H1 (cell line): ENCODE measurements around the gene CSRNP3. TPM values are rescaled to one million over a fixed set of nuclear protein-coding genes. Genes with fewer than 3 reads are reported as not detected.

Experiments used
- CTCF ChIA-PET: fragments of 300-600 bp; sonication (Branson Sonifier 250); formaldehyde crosslinking; loops from one replicate; lab custom pipeline; 2021; ENCODE audit not compliant: partially characterized antibody; lab: Charles Lee
- POLR2A ChIA-PET: fragments of 300-600 bp; sonication (Branson Sonifier 250); formaldehyde crosslinking; loops from one replicate; lab custom pipeline; 2021; ENCODE audit warnings: inconsistent platforms; ENCODE audit not compliant: partially characterized antibody; lab: Charles Lee
- DNase-seq, 2 experiments: peaks; one replicate each; pipeline versions ENCODE4 v3.0.0 to v3.0.0-alpha.2; 2010 to 2022; ENCODE audit warnings: low spot score in 2 of 2, low read depth in 1 of 2, mixed read lengths in 1 of 2
- FAIRE-seq: peaks from 2 replicates; lab custom pipeline; 2011; peaks lifted over from hg19 to GRCh38; lab: Jason Lieb, UNC
- H2AFZ ChIP-seq: 2 replicates; pipeline ENCODE4 v1.8.1; 2012; ENCODE audit warnings: low read length, inconsistent platforms
- H2AK5ac ChIP-seq: 2 replicates; pipeline ENCODE4 v1.6.1; 2013; ENCODE audit warnings: low read depth, low read length
- H2BK120ac ChIP-seq: replicated peaks from 2 replicates; pipeline ENCODE3; 2013; ENCODE audit warnings: low read depth, low read length, inconsistent platforms
- H2BK12ac ChIP-seq: 2 replicates; pipeline ENCODE4 v1.6.1; 2013; ENCODE audit warnings: low read depth, low read length
- H2BK15ac ChIP-seq: 2 replicates; pipeline ENCODE4 v1.6.1; 2013; ENCODE audit warnings: low read length
- H2BK20ac ChIP-seq: 2 replicates; pipeline ENCODE4 v1.6.1; 2013; ENCODE audit warnings: low read length
- H2BK5ac ChIP-seq: 2 replicates; pipeline ENCODE4 v1.6.1; 2013; ENCODE audit warnings: low read depth, low read length
- H3K14ac ChIP-seq: 2 replicates; pipeline ENCODE4 v1.6.1; 2013; ENCODE audit warnings: inconsistent platforms; ENCODE audit not compliant: insufficient read length
- H3K18ac ChIP-seq: 2 replicates; pipeline ENCODE4 v1.6.1; 2013; ENCODE audit warnings: low read length; ENCODE audit errors: extremely low read depth
- H3K23ac ChIP-seq: 2 replicates; pipeline ENCODE4 v1.6.1; 2013; ENCODE audit warnings: inconsistent platforms; ENCODE audit not compliant: insufficient read length
- H3K23me2 ChIP-seq: 2 replicates; pipeline ENCODE4 v1.6.1; 2013; ENCODE audit warnings: low read depth, low read length
- H3K27ac ChIP-seq: 2 replicates; pipeline ENCODE4 v1.6.1; 2011; ENCODE audit warnings: low read depth, low read length, inconsistent platforms
- H3K27me3 ChIP-seq, 4 experiments: replicated peaks in 1 of 4; 1 replicate in 1 of 4; 2 replicates in 3 of 4; pipeline versions ENCODE4 v1.6.1 to v1.8.1; 2011 to 2013; ENCODE audit warnings: low read length in 3 of 4, mild to moderate bottlenecking in 3 of 4, inconsistent platforms in 2 of 4, mixed read lengths in 2 of 4, moderate library complexity in 1 of 4; ENCODE audit not compliant: control insufficient read depth in 3 of 4, insufficient read depth in 3 of 4; ENCODE audit errors: extremely low read depth in 1 of 4
- H3K36me3 ChIP-seq, 4 experiments: 2 replicates each; pipeline versions ENCODE4 v1.6.1 to v1.8.1; 2011 to 2013; ENCODE audit warnings: mild to moderate bottlenecking in 4 of 4, low read length in 3 of 4, moderate library complexity in 2 of 4, control low read depth in 1 of 4, inconsistent platforms in 1 of 4; ENCODE audit not compliant: insufficient read depth in 4 of 4, control insufficient read depth in 2 of 4
- H3K4ac ChIP-seq: replicated peaks from 2 replicates; pipeline ENCODE3; 2013; ENCODE audit warnings: low read length, low read depth, mixed read lengths, inconsistent platforms; ENCODE audit not compliant: insufficient read length
- H3K4me1 ChIP-seq, 4 experiments: replicated peaks in 1 of 4; 1 replicate in 1 of 4; 2 replicates in 3 of 4; pipeline versions ENCODE4 v1.6.1 to v1.8.1; 2011 to 2013; ENCODE audit warnings: low read length in 3 of 4, inconsistent platforms in 2 of 4, mixed read lengths in 1 of 4; ENCODE audit not compliant: insufficient read depth in 4 of 4, control insufficient read depth in 3 of 4
- H3K4me2 ChIP-seq, 2 experiments: 2 replicates each; pipeline versions ENCODE4 v1.6.1 to v1.8.1; 2011 to 2013; ENCODE audit warnings: low read depth in 2 of 2, low read length in 2 of 2, control low read depth in 1 of 2, inconsistent platforms in 1 of 2, mild to moderate bottlenecking in 1 of 2; ENCODE audit not compliant: insufficient read depth in 1 of 2
- H3K4me3 ChIP-seq, 4 experiments: fragments of 200-600, 300-600 bp in 1 of 4; sonication (generic), shearing (Covaris generic), sonication (Bioruptor Twin) in 1 of 4; 2 replicates each; pipeline versions ENCODE4 v1.5.1 to v1.8.1; 2011 to 2016; ENCODE audit warnings: low read length in 4 of 4, low read depth in 3 of 4, control low read depth in 2 of 4, inconsistent platforms in 2 of 4, mild to moderate bottlenecking in 2 of 4, mixed read lengths in 1 of 4, moderate library complexity in 1 of 4; ENCODE audit not compliant: insufficient read depth in 2 of 4; ENCODE audit errors: extremely low read depth in 1 of 4
- H3K56ac ChIP-seq: replicated peaks from 2 replicates; pipeline ENCODE3; 2013; ENCODE audit warnings: low read depth, mild to moderate bottlenecking, mixed read lengths, low read length, inconsistent platforms; ENCODE audit not compliant: insufficient read length
- H3K79me1 ChIP-seq: 2 replicates; pipeline ENCODE4 v1.6.1; 2013; ENCODE audit warnings: low read depth, low read length, control low read depth
- H3K79me2 ChIP-seq, 2 experiments: 2 replicates each; pipeline versions ENCODE4 v1.6.1 to v1.8.1; 2012 to 2013; ENCODE audit warnings: low read length in 2 of 2, mild to moderate bottlenecking in 2 of 2, inconsistent platforms in 1 of 2; ENCODE audit not compliant: insufficient read depth in 2 of 2, control insufficient read depth in 1 of 2
- H3K9ac ChIP-seq, 4 experiments: replicated peaks in 1 of 4; 1 replicate in 1 of 4; 2 replicates in 3 of 4; pipeline versions ENCODE4 v1.6.1 to v1.8.1; 2011 to 2013; ENCODE audit warnings: low read depth in 3 of 4, low read length in 3 of 4, control low read depth in 2 of 4, mild to moderate bottlenecking in 2 of 4, moderate library complexity in 2 of 4, inconsistent platforms in 1 of 4; ENCODE audit errors: extremely low read depth in 1 of 4
- H3K9me3 ChIP-seq, 2 experiments: 2 replicates each; pipeline versions ENCODE4 v1.6.1 to v1.8.1; 2012 to 2013; ENCODE audit warnings: mild to moderate bottlenecking in 2 of 2, moderate library complexity in 2 of 2, control low read depth in 1 of 2, inconsistent platforms in 1 of 2, low read depth in 1 of 2, low read length in 1 of 2, mixed read lengths in 1 of 2; ENCODE audit not compliant: insufficient read depth in 2 of 2
- H4K20me1 ChIP-seq, 2 experiments: replicated peaks in 1 of 2; 2 replicates each; pipeline versions ENCODE3 to v1.8.1; 2011 to 2013; ENCODE audit warnings: inconsistent platforms in 2 of 2, low read length in 2 of 2, mild to moderate bottlenecking in 1 of 2; ENCODE audit not compliant: insufficient read depth in 2 of 2, control insufficient read depth in 1 of 2
- H4K5ac ChIP-seq: 2 replicates; pipeline ENCODE4 v1.6.1; 2013; ENCODE audit warnings: low read length, low read depth, mixed read lengths, inconsistent platforms; ENCODE audit not compliant: insufficient read length
- H4K8ac ChIP-seq: 2 replicates; pipeline ENCODE4 v1.8.0; 2013; ENCODE audit warnings: mild to moderate bottlenecking, moderate library complexity, low read length, inconsistent platforms; ENCODE audit not compliant: insufficient read depth; ENCODE audit errors: extremely low read depth
- H4K91ac ChIP-seq: replicated peaks from 2 replicates; pipeline ENCODE3; 2013; ENCODE audit warnings: low read length, mixed read lengths, inconsistent platforms; ENCODE audit not compliant: insufficient read length
- ASH2L ChIP-seq: fragments of 200-600, 300-600 bp; sonication (generic); IDR thresholded peaks from one replicate; pipeline ENCODE4 v1.7.1; 2017; ENCODE audit warnings: low read length
- BCL11A ChIP-seq, 2 experiments: IDR thresholded peaks; one replicate each; pipeline ENCODE4 v1.6.1; 2011; ENCODE audit warnings: low read depth in 2 of 2, low read length in 2 of 2, mild to moderate bottlenecking in 2 of 2
- CREB1 ChIP-seq: IDR thresholded peaks from 2 replicates; pipeline ENCODE4 v1.6.1; 2012; ENCODE audit warnings: inconsistent platforms
- FOSL1 ChIP-seq: IDR thresholded peaks from 2 replicates; pipeline ENCODE4 v1.6.1; 2011; ENCODE audit warnings: mild to moderate bottlenecking, low read depth, low read length, moderate library complexity; ENCODE audit not compliant: insufficient read depth
- HDAC6 ChIP-seq: IDR thresholded peaks from one replicate; pipeline ENCODE4 v1.7.1; 2012; ENCODE audit warnings: low read depth, mild to moderate bottlenecking, inconsistent platforms, low read length, moderate library complexity
- NANOG ChIP-seq: IDR thresholded peaks from 2 replicates; pipeline ENCODE4 v1.6.1; 2011; ENCODE audit warnings: low read length, low read depth, mild to moderate bottlenecking, inconsistent platforms; ENCODE audit not compliant: insufficient read depth, poor library complexity, severe bottlenecking
- SAP30 ChIP-seq: fragments of 300-600 bp; sonication (generic); IDR thresholded peaks from 2 replicates; pipeline ENCODE4 v1.7.1; 2012; ENCODE audit warnings: low read length, moderate library complexity, mild to moderate bottlenecking, inconsistent platforms; ENCODE audit not compliant: insufficient read depth, insufficient replicate concordance
- SP1 ChIP-seq: IDR thresholded peaks from 2 replicates; pipeline ENCODE4 v1.6.1; 2011; ENCODE audit warnings: low read depth, low read length
- TAF1 ChIP-seq: IDR thresholded peaks from 2 replicates; pipeline ENCODE4 v1.6.1; 2011; ENCODE audit warnings: mild to moderate bottlenecking, low read depth, low read length
- TBP ChIP-seq: IDR thresholded peaks from 2 replicates; pipeline ENCODE4 v1.6.1; 2011; ENCODE audit warnings: low read depth, low read length, improper control_type of control experiment
- ZNF274 ChIP-seq: IDR thresholded peaks from 2 replicates; pipeline ENCODE4 v1.7.0; 2012; ENCODE audit warnings: low read length, borderline replicate concordance; ENCODE audit errors: extremely low read depth
- polyA plus RNA-seq, 7 experiments: library from polyadenylated mRNA; depleted of rRNA in 3 of 7; stranded (reverse) in 5 of 7; unstranded in 2 of 7; fragments of >200 nt in 5 of 7; fragments of 200-250 nt in 2 of 7; gene quantifications; 1 replicate in 5 of 7; 2 replicates in 1 of 7; 4 replicates in 1 of 7; pipeline versions ENCODE4 v1.2.1 to v1.2.3, GENCODE V29; 2011 to 2013; ENCODE audit warnings: missing spikeins in 2 of 7, mixed read lengths in 2 of 7
- total RNA-seq: library from RNA; stranded (reverse); fragmentation: NEBNext Ultra II Directional; extraction: Animal tissue kit (Norgen Biotek cat#: 25700); gene quantifications from 2 replicates; pipeline ENCODE4 v1.2.1, GENCODE V29; 2021
- TF ChIP-seq, protein P1 (sequence below): IDR thresholded peaks from 2 replicates; pipeline ENCODE4 v1.6.1; 2011; ENCODE audit warnings: low read length, improper control_type of control experiment

The CSRNP3 gene
- total and polyA plus RNA-seq, 2 of the 8 experiments (the other 6 are each of a cell fraction or from before 2014, with no cell fraction given) = 1.3 to 6.5 TPM

DNA sequence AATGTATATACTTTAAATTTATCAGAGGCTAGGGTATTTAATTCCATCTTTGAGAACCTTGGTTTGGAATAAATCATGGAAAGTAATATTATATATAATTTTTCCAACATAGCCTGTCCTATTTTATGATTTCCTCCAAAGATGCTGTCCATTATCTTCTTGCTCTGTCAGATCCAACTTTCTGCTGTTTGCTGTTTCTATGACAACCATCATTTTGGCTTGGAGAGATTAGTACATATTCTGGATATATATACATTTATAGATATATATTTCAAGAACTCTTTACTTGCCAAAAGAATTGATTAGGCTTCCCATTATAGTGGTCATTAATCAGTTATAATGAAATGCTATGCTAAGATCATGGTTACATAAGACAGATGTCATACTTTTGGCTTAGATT, 31.3 kb downstream of the CSRNP3 start:
- H3K14ac ChIP-seq = no peak overlapping the region
- no peak overlapping the region for H4K91ac ChIP-seq
- no peak overlapping the region for H4K5ac ChIP-seq
- H3K4me1 ChIP-seq = no peaks in the 10 kb centered on the region
- H2BK20ac ChIP-seq = no peak overlapping the region
- H2AFZ ChIP-seq = no peak overlapping the region
- no peak overlapping the region for H3K9ac ChIP-seq
- no peak overlapping the region for H2AK5ac ChIP-seq
- no peak overlapping the region for H3K27ac ChIP-seq
- no peak for FAIRE-seq
- H3K4me2 ChIP-seq = no peak overlapping the region
- peaks cover 0 to under 1% (median 0%) of the 10 kb centered on the region in 4 experiments; a peak in 1 of 7 replicates for H3K27me3 ChIP-seq
- H3K36me3 ChIP-seq = no peaks in the 10 kb centered on the region; a peak in 1 of 8 replicates
- H4K8ac ChIP-seq = no peak overlapping the region
- no peak overlapping the region for H2BK12ac ChIP-seq
- no peak overlapping the region for H2BK5ac ChIP-seq
- H3K4ac ChIP-seq = no peak overlapping the region
- H3K79me1 ChIP-seq = no peaks in the 10 kb centered on the region
- no peaks in the 10 kb centered on the region for H3K9me3 ChIP-seq
- no peak overlapping the region for H3K18ac ChIP-seq
- H2BK120ac ChIP-seq = no peak overlapping the region
- ChIA-PET CTCF (interaction anchor here (0.7 kb wide), 1 partner anchor 141 kb away, joined by 3 read pairs; no protein-coding TSS in a partner anchor), POLR2A (no interaction called here)
- H2BK15ac ChIP-seq = no peak overlapping the region
- H3K4me3 ChIP-seq = no peak overlapping the region
- no peak for DNase-seq
- no peaks in the 10 kb centered on the region for H4K20me1 ChIP-seq
- no peak overlapping the region for H3K56ac ChIP-seq
- H3K23ac ChIP-seq = no peak overlapping the region
- no peaks in the 10 kb centered on the region for H3K79me2 ChIP-seq
- H3K23me2 ChIP-seq = no peaks in the 10 kb centered on the region
- TF ChIP-seq ZNF274 (no peak), CREB1 (no peak), SAP30 (no peak), SP1 (no peak), FOSL1 (no peak), BCL11A (IDR thresholded peaks at IDR 0.05; ENCODE audit: low read depth in 2 of 2, low read length in 2 of 2) (no peak), TAF1 (no peak), ASH2L (no peak), NANOG (no peak), TBP (no peak), HDAC6 (no peak)
- TF ChIP-seq, protein P1, sequence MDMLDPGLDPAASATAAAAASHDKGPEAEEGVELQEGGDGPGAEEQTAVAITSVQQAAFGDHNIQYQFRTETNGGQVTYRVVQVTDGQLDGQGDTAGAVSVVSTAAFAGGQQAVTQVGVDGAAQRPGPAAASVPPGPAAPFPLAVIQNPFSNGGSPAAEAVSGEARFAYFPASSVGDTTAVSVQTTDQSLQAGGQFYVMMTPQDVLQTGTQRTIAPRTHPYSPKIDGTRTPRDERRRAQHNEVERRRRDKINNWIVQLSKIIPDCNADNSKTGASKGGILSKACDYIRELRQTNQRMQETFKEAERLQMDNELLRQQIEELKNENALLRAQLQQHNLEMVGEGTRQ = no peak
